Stimulated activated CD8-positive, alpha-beta memory T cell treated with anti-CD3 and anti-CD28 coated beads, Interleukin-7, amount 100 ng/mL, for 48 hours (primary cell): ENCODE measurements around the gene MIOS.
"Not testable (repeated sequence)": the region's sequence is repeated elsewhere in the genome, so short reads cannot be mapped to it uniquely, and the experiment has no call there.

Source experiments
- DNase-seq, 2 donors: peaks; one replicate each; pipeline ENCODE4 v3.0.0-alpha.2; 2020; ENCODE audit warnings: low read depth in 1 of 2; ENCODE audit errors: extremely low read depth in 1 of 2

MIOS gene

GRCh38 chr7:7640221-7641128 lies 73.8 kb downstream of the MIOS start, which contains the start of gene UMAD1:
UMAD1 (plus strand) TSS chr7:7640752; CDS start chr7:7673372, 32,620 bp downstream.
- DNase-seq: peak; percentile 92 to 98

- DNase-seq: no peak
Observed at GRCh38 chr7:7641129-7641663, 74.5 kb downstream of the MIOS start.

GRCh38 chr7:7642081-7642480 lies 75.4 kb downstream of the MIOS start:
- no peak for DNase-seq

GRCh38 chr7:7647495-7648036 lies 80.9 kb downstream of the MIOS start:
- no peak for DNase-seq

- DNase-seq: no peak
Observed at GRCh38 chr7:7650682-7651206, 84.1 kb downstream of the MIOS start.

GRCh38 chr7:7651479-7651878 lies 84.8 kb downstream of the MIOS start:
- no peak for DNase-seq

- DNase-seq: no peak
Observed at GRCh38 chr7:7652798-7653540, 86.3 kb downstream of the MIOS start.

GRCh38 chr7:7653593-7654187 lies 87.0 kb downstream of the MIOS start:
- no peak for DNase-seq

GRCh38 chr7:7654964-7655715 lies 88.5 kb downstream of the MIOS start:
- DNase-seq: no peak

- not testable (repeated sequence) for DNase-seq
Observed at GRCh38 chr7:7656459-7656858, 89.8 kb downstream of the MIOS start.
